GM21367 (cell line): ENCODE measurements around the gene CACNG4.

ENCODE experiments used
- ATAC-seq: cut with Tn5 transposase; IDR thresholded peaks from one replicate; pipeline ENCODE4 v1.9.1; 2021; ENCODE audit not compliant: unreplicated experiment

Gene CACNG4

GRCh38 chr17:66983414-66984021 lies 19.0 kb downstream of the CACNG4 start:
- ATAC-seq = no peak

GRCh38 chr17:66984730-66985129 lies 20.2 kb downstream of the CACNG4 start:
- ATAC-seq = no peak

GRCh38 chr17:66985338-66986237 lies 21.1 kb downstream of the CACNG4 start:
- ATAC-seq = no peak

- no peak for ATAC-seq
Observed at GRCh38 chr17:66986659-66987058, 22.2 kb downstream of the CACNG4 start.

- no peak for ATAC-seq
Observed at GRCh38 chr17:66987059-66987616, 22.6 kb downstream of the CACNG4 start.

- ATAC-seq = no peak
Observed at GRCh38 chr17:66988069-66988798, 23.7 kb downstream of the CACNG4 start.

GRCh38 chr17:66989076-66989475 lies 24.6 kb downstream of the CACNG4 start:
- no peak for ATAC-seq

GRCh38 chr17:66989579-66989978 lies 25.1 kb downstream of the CACNG4 start:
- no peak for ATAC-seq

GRCh38 chr17:66990047-66990446 lies 25.5 kb downstream of the CACNG4 start:
- no peak for ATAC-seq

GRCh38 chr17:66992911-66993442 lies 28.5 kb downstream of the CACNG4 start:
- no peak for ATAC-seq

GRCh38 chr17:66994361-66994760 lies 29.9 kb downstream of the CACNG4 start:
- no peak for ATAC-seq

GRCh38 chr17:66994930-66995535 lies 30.5 kb downstream of the CACNG4 start:
- ATAC-seq = no peak

- ATAC-seq = no peak
Observed at GRCh38 chr17:66995944-66996343, 31.4 kb downstream of the CACNG4 start.

- no peak for ATAC-seq
Observed at GRCh38 chr17:66996926-66997325, 32.4 kb downstream of the CACNG4 start.

- ATAC-seq = no peak
Observed at GRCh38 chr17:67003231-67003630, 38.7 kb downstream of the CACNG4 start.

GRCh38 chr17:67004181-67004580 lies 39.7 kb downstream of the CACNG4 start:
- ATAC-seq = no peak

- no peak for ATAC-seq
Observed at GRCh38 chr17:67007266-67007665, 42.8 kb downstream of the CACNG4 start.

- no peak for ATAC-seq
Observed at GRCh38 chr17:67008101-67008500, 43.6 kb downstream of the CACNG4 start.

- ATAC-seq = no peak
Observed at GRCh38 chr17:67011527-67012175, 47.1 kb downstream of the CACNG4 start.

- no peak for ATAC-seq
Observed at GRCh38 chr17:67013891-67014290, 49.4 kb downstream of the CACNG4 start.
